Astrocyte (in vitro differentiated cells and primary cell): Measurements from ENCODE around the gene TAF11L5.
"Not testable (repeated sequence)": the region's sequence is repeated elsewhere in the genome, so short reads cannot be mapped to it uniquely, and the experiment has no call there.

ENCODE experiments used
- CTCF ChIP-seq: IDR thresholded peaks from 2 replicates; pipeline ENCODE4 v1.5.1; 2011; ENCODE audit warnings: low read depth, mild to moderate bottlenecking, inconsistent platforms, low read length, moderate library complexity; ENCODE audit not compliant: insufficient read depth
- EZH2 ChIP-seq: IDR thresholded peaks from 2 replicates; pipeline ENCODE4 v1.6.1; 2012; ENCODE audit warnings: mild to moderate bottlenecking, low read length, inconsistent platforms; ENCODE audit not compliant: insufficient read depth

- not testable (repeated sequence) for TF ChIP-seq CTCF, EZH2
These were observed 5.5 kb upstream of the TAF11L5 start for GRCh38 chr5:17519508-17519907.
